SU-DHL-6 (cell line): ENCODE measurements around the gene RNASEL.

Source experiments
- EZH2phosphoT487 ChIP-seq: fragments of 200-600 bp; sonication (generic), shearing (Covaris generic); conservative IDR thresholded peaks from 2 replicates; pipeline ENCODE4 v1.6.1; 2018; ENCODE audit warnings: mild to moderate bottlenecking, antibody characterized with exemption, low read length, moderate library complexity, mixed read lengths
- TF ChIP-seq, protein P1 (sequence below): fragments of 200-600 bp; sonication (generic); IDR thresholded peaks from one replicate; pipeline ENCODE4 v1.5.1; 2017; ENCODE audit warnings: antibody characterized with exemption, mild to moderate bottlenecking, low read length, moderate library complexity; ENCODE audit not compliant: insufficient read depth, poor library complexity, severe bottlenecking

GRCh38 chr1:182568647-182569284 is 20.3 kb downstream of the RNASEL start:
- TF ChIP-seq, protein P1, sequence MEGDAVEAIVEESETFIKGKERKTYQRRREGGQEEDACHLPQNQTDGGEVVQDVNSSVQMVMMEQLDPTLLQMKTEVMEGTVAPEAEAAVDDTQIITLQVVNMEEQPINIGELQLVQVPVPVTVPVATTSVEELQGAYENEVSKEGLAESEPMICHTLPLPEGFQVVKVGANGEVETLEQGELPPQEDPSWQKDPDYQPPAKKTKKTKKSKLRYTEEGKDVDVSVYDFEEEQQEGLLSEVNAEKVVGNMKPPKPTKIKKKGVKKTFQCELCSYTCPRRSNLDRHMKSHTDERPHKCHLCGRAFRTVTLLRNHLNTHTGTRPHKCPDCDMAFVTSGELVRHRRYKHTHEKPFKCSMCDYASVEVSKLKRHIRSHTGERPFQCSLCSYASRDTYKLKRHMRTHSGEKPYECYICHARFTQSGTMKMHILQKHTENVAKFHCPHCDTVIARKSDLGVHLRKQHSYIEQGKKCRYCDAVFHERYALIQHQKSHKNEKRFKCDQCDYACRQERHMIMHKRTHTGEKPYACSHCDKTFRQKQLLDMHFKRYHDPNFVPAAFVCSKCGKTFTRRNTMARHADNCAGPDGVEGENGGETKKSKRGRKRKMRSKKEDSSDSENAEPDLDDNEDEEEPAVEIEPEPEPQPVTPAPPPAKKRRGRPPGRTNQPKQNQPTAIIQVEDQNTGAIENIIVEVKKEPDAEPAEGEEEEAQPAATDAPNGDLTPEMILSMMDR = no peak
- TF ChIP-seq EZH2phosphoT487 = no peak
